Ovary (tissue), 3 donors: ENCODE data around the gene ATXN1.

ENCODE experiments used
- CTCF ChIP-seq, 3 donors: fragments of 450-650 bp in 2 of 3; fragments of 200-600 bp in 1 of 3; IDR thresholded peaks; one replicate each; pipeline versions ENCODE4 v1.5.1 to v1.8.0; 2016 to 2022; ENCODE audit warnings: antibody characterized with exemption in 3 of 3, mild to moderate bottlenecking in 1 of 3
- EP300 ChIP-seq: sonication (generic); formaldehyde crosslinking; IDR thresholded peaks from one replicate; pipeline ENCODE4 v1.6.1; 2017; ENCODE audit warnings: antibody characterized with exemption
- donor health status: DM: no; HTN: no; CAD: no.

- TF ChIP-seq EP300 = no peak
- TF ChIP-seq CTCF (IDR thresholded peaks at IDR 0.05) = no peak
These were observed 40.4 kb downstream of the ATXN1 start for GRCh38 chr6:16720861-16721260.
